Effector memory CD4-positive, alpha-beta T cell (primary cell): ENCODE results near the gene TWIST2.

ENCODE experiments used
- DNase-seq, 3 donors: peaks; one replicate each; pipeline ENCODE4 v3.0.0-alpha.2; 2020
- H3K27ac ChIP-seq: 2 replicates; pipeline ENCODE4 v1.7.0; 2013; ENCODE audit warnings: mild to moderate bottlenecking, low read length, moderate library complexity; ENCODE audit not compliant: insufficient read depth, poor library complexity, severe bottlenecking
- H3K27me3 ChIP-seq: replicated peaks from 2 replicates; pipeline ENCODE4 v1.7.0; 2013; ENCODE audit warnings: mild to moderate bottlenecking, low read length; ENCODE audit not compliant: insufficient read depth, control insufficient read depth, poor library complexity, severe bottlenecking
- H3K36me3 ChIP-seq: 2 replicates; pipeline ENCODE4 v1.7.0; 2013; ENCODE audit warnings: mild to moderate bottlenecking, low read length, moderate library complexity; ENCODE audit not compliant: control insufficient read depth, insufficient read depth
- H3K4me1 ChIP-seq: 2 replicates; pipeline ENCODE4 v1.7.0; 2013; ENCODE audit warnings: low read length, mild to moderate bottlenecking; ENCODE audit not compliant: control insufficient read depth, insufficient read depth, poor library complexity, severe bottlenecking
- H3K4me3 ChIP-seq: 2 replicates; pipeline ENCODE4 v1.7.0; 2013; ENCODE audit warnings: low read length, low read depth, mild to moderate bottlenecking; ENCODE audit not compliant: insufficient read depth, poor library complexity, severe bottlenecking
- H3K9me3 ChIP-seq: 2 replicates; pipeline ENCODE4 v1.7.0; 2013; ENCODE audit warnings: mild to moderate bottlenecking, low read length, moderate library complexity; ENCODE audit not compliant: control insufficient read depth

TWIST2 gene

GRCh38 chr2:238936162-238937052, 88.5 kb downstream of the TWIST2 start:
- H3K9me3 ChIP-seq: no peaks in the 10 kb centered on the region
- no peak for DNase-seq
- no peak overlapping the region for H3K27ac ChIP-seq
- H3K4me1 ChIP-seq: no peaks in the 10 kb centered on the region
- H3K4me3 ChIP-seq: no peak overlapping the region
- H3K27me3 ChIP-seq: no peaks in the 10 kb centered on the region
- H3K36me3 ChIP-seq: no peaks in the 10 kb centered on the region

GRCh38 chr2:238938003-238938400, 90.1 kb downstream of the TWIST2 start:
- Histone ChIP-seq H3K36me3 (no peaks in the 10 kb centered on the region), H3K9me3 (no peaks in the 10 kb centered on the region), H3K27me3 (no peaks in the 10 kb centered on the region), H3K4me1 (no peaks in the 10 kb centered on the region), H3K4me3 (no peak overlapping the region), H3K27ac (no peak overlapping the region)
- DNase-seq: no peak

GRCh38 chr2:238938401-238939055, 90.6 kb downstream of the TWIST2 start:
- H3K27me3 ChIP-seq: no peaks in the 10 kb centered on the region
- H3K9me3 ChIP-seq: no peaks in the 10 kb centered on the region
- H3K27ac ChIP-seq: no peak overlapping the region
- no peak overlapping the region for H3K4me3 ChIP-seq
- no peaks in the 10 kb centered on the region for H3K4me1 ChIP-seq
- H3K36me3 ChIP-seq: no peaks in the 10 kb centered on the region
- no peak for DNase-seq

- no peaks in the 10 kb centered on the region for H3K9me3 ChIP-seq
- no peak overlapping the region for H3K27ac ChIP-seq
- H3K27me3 ChIP-seq: no peaks in the 10 kb centered on the region
- no peaks in the 10 kb centered on the region for H3K4me1 ChIP-seq
- no peak overlapping the region for H3K4me3 ChIP-seq
- no peaks in the 10 kb centered on the region for H3K36me3 ChIP-seq
- DNase-seq: no peak
These were observed 91.2 kb downstream of the TWIST2 start for GRCh38 chr2:238939074-238939473.

GRCh38 chr2:238939521-238940403, 91.9 kb downstream of the TWIST2 start:
- Histone ChIP-seq H3K4me1 (no peaks in the 10 kb centered on the region), H3K4me3 (no peak overlapping the region), H3K36me3 (no peaks in the 10 kb centered on the region), H3K27ac (no peak overlapping the region), H3K27me3 (no peaks in the 10 kb centered on the region), H3K9me3 (no peaks in the 10 kb centered on the region)
- no peak for DNase-seq

- Histone ChIP-seq H3K4me1 (no peaks in the 10 kb centered on the region), H3K27me3 (no peaks in the 10 kb centered on the region), H3K27ac (no peak overlapping the region), H3K4me3 (no peak overlapping the region), H3K9me3 (no peaks in the 10 kb centered on the region), H3K36me3 (no peaks in the 10 kb centered on the region)
- DNase-seq: no peak
These were observed 92.9 kb downstream of the TWIST2 start for GRCh38 chr2:238940806-238941205.

GRCh38 chr2:238941262-238941792, 93.4 kb downstream of the TWIST2 start:
- no peak for DNase-seq
- no peaks in the 10 kb centered on the region for H3K9me3 ChIP-seq
- no peaks in the 10 kb centered on the region for H3K36me3 ChIP-seq
- no peak overlapping the region for H3K4me3 ChIP-seq
- no peaks in the 10 kb centered on the region for H3K4me1 ChIP-seq
- no peaks in the 10 kb centered on the region for H3K27me3 ChIP-seq
- no peak overlapping the region for H3K27ac ChIP-seq

GRCh38 chr2:238942080-238942725, 94.3 kb downstream of the TWIST2 start:
- H3K27me3 ChIP-seq: no peaks in the 10 kb centered on the region
- no peaks in the 10 kb centered on the region for H3K9me3 ChIP-seq
- no peaks in the 10 kb centered on the region for H3K4me1 ChIP-seq
- H3K27ac ChIP-seq: no peak overlapping the region
- no peaks in the 10 kb centered on the region for H3K36me3 ChIP-seq
- no peak overlapping the region for H3K4me3 ChIP-seq
- no peak for DNase-seq

DNA sequence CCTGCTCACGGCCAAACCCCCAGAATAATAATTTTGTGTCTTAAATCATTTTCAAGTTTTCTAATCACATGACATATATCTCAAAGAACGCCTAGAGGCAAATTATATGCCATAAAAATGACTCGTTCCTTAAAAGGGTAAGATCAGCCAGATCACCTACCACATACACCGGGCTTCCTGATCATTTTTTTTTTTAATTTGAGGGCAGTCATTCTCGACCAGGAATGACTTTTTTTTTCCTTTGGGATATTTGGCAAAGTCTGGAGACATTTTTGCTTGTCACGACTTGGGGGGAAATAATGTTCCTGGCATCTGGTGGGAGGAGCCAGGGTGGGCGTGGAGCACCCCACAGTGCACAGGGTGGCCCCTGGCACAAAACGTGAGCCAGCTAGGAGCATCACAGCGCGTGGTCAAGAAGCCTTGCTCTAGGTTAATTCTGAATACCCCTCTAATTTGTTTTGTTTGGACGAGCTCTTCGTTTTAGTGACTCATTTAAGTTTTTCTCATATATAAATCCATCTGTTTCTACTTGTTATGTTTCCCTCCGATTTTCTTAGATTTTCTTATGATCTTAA, 94.9 kb downstream of the TWIST2 start:
- H3K36me3 ChIP-seq: no peaks in the 10 kb centered on the region
- no peaks in the 10 kb centered on the region for H3K9me3 ChIP-seq
- no peaks in the 10 kb centered on the region for H3K4me1 ChIP-seq
- H3K27ac ChIP-seq: no peak overlapping the region
- DNase-seq: no peak
- no peaks in the 10 kb centered on the region for H3K27me3 ChIP-seq
- H3K4me3 ChIP-seq: no peak overlapping the region
